Pulmonary artery endothelial cell (primary cell): ENCODE data around the gene NFYC. TPM values are rescaled to one million over a fixed set of nuclear protein-coding genes. Genes with fewer than 3 reads are reported as not detected.

Experiments used
- DNase-seq: peaks from one replicate; pipeline ENCODE4 v3.0.0-alpha.2; 2011; ENCODE audit warnings: low read depth, low spot score
- total RNA-seq: library from RNA; depleted of rRNA; stranded (reverse); fragments of >200 nt; gene quantifications from 2 replicates; pipeline ENCODE4 v1.2.3, GENCODE V29; 2014

Gene NFYC
- 15.0 and 24.0 TPM in 2 replicates for total RNA-seq

DNA sequence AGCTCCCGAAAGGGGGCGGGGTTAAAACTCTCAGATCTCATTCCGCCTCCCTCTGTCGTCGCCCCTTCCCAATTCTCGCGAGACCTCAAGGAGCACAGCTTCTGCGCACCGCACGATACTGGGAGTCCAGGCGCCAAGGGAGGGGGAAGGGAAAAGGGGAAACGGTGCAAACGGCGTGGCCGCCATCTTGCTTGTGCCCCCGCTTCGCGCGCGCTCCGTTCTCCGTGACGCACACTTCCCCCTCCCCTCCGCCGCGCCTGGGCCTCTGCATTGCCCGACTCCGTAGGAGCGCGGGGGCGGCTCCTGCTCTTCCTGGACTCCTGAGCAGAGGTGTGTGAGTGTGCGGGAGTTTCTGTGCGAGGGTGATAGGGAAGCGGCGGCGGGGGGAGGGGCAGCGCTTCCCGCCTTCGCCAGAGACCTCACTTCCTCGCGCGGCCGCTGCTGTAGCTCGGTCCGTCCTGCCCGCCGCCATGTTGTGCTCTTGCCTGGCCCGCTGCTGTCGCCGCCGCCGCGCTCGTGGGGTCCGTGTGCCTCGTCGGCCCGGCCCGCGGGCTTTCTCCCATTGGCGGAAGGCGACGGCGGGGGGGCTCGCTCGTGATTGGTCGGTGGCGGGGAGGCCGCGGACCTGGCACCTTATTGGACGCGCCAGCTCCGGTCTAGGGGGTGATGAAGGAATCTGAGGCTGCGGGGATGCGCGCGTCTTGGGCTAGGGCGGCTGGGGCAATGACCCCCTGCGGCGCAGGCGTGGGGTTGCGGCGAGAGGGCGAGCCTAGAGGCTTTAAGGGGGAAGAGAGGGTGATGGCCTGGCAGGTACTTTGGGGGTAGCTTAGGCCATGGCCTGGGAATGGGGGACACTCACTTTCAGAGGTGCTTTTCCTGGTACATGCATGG lies at the start of gene NFYC:
TSS of gene NFYC (plus strand) at position 167 of the 891 bp plus-strand sequence. CDS start 47,140 bp downstream, outside the sequence.
- DNase-seq = peak; percentile 92

DNA sequence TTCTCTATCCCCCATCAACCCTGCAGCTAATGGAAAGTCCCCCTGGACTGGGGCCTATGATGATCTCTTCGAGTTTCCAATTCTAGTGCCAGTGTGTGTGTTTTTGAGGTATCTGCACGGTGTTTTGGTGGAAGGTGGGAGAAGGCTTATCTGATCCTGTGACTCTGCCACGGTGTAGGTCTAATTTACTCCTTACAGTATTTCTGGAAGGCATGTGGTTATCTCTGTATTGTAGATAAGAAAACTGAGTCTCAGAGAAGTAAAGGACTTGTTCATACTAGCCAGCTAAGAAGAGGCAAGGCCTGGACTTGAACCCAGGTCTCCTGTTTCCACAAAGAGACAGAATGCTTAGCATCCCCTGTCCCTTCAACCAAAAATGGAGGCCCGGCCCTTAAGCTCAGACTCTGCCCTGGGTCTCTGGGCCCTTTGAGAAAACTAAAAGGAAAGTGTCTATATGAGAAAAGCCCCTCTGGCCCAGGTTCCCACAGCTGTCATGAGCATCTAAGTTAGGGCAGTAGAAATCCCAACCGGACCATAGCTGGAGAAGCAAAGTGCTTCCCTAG lies 46.3 kb upstream of the NFYC start:
- DNase-seq = no peak

DNA sequence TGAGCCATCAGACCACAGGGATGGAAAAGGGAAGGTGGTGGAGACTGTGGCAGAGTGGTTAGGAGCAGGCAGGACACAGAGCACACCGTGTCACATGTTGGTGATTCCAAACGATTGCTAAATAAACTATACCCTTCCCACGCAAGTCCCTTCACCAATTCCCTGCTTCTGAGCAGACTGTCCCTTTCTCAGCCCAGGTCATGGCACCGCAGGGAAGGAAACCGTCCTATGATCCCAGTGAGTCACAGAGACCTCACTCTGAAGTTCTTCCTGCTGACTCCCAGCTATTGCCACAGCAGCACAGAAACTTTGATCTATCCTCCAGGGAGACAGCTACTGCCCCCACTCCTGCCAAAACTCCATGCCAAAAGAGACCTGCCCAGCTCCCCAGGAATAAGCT lies 45.2 kb upstream of the NFYC start:
- no peak for DNase-seq

DNA sequence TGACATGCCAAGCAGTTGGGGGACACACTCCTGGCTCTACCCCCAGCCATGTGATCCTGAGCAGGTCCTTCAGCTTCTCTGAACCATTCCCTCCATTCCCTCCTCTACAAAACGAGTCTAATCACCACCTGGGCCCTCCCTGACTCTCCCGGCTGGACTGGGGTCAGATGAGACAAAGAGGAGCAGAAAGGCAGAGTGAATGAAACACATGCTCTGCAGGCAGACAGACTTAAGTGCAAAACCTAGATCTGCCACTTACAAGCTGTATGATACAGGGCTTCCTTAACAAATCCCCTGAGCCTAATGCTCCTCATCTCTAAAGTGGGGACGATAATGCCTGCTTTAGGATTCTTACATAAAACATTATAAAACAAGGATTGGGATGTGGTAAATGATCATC lies 43.3 kb upstream of the NFYC start:
- DNase-seq = no peak

DNA sequence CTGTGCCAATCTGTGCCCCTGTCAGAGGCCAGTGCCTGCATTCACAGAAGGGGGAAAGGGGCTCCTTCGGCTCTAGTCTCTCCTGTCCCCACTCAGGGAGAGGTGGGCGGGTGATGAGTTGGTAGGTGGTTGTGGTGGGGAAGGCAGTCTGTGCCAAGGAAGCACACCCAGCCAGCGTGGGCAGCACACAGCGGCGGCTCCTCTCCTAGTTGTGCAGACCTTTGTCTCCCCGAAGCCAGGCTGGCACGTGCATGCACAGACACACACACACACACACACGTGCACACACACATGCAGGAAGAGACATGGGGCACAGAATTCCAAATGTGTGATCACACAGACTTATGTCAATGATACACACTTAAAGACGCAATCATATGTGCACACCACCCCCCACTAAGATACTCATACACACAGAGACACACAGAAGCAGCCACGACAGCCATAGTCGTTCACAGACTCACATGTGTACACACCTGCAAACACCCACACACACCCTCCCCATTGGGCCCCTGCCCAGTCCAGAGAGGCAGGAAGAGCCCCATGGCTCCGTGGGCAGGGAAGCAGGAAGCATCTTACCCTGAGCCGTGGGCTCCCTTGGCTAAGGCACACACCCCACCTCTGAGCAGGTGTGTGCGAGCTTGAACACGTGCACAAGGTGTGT lies 42.4 kb upstream of the NFYC start:
- no peak for DNase-seq

DNA sequence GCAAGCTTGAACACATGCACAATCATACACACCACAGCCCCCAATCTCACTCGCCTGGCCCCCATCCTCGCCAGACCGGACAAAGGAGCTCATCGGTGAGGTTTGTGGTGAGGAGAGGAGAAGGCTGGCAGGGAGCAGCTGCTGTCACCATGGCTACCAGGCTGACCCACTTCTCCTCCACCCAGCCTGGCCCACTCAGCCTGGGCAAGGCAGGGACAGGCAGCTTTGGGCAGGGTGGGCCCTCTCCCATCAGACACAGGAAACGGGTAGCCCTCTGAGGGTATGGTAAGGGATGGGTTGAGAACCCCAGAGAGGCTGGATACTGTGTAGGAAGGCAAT lies 41.9 kb upstream of the NFYC start:
- DNase-seq = no peak

DNA sequence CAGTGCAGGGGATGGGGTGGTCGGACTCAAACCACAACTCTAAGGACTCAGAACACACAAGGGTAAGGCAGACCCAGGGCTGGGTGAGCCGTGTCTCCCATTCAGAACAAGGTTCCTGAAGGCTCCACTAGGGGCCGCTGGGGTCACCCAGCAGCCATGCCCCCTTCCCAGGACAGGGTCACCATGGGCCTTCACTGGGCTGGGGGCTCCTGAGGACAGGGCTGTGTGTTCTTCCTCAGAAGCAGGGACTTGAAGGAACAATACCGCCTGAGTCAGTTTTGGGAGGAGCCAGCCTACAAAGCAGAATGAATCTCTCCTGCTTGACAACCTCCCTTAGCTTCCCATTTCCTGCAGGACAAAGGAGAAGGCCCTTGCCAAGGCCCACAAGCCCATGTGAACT lies 41.4 kb upstream of the NFYC start:
- DNase-seq = no peak

DNA sequence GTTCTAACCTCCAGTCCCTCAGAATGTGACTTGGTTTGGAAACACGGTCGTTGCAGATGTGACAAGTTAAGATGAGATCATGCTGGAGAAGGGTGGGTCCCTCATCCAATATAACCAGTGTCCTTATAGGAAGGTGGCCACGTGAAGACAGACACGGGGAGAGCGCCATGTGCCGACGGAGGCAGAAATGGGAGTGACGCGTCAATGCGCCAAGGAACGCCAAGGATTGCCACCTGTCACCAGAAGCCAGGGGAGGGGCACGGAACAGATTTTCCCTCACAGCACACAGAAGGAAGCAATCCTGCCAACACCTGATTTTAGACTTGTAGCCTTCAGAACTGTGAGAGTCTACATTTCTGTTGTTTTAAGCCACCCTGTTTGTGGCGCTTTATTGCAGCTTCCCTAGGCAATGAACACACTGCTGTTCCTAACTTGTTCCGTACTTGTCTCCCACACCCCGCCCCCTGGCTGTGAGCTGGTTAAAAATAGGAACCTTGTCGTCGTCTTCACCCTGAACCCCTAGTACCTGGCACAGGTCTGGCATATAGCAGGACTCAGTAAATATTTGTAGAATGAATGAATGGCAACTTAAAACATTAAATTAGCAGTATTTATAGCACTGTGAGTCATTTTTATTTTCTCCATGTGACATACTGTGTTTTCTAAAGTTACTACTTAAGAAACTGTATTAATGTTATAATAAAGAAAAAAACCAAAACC lies 40.2 kb upstream of the NFYC start:
- DNase-seq = no peak

DNA sequence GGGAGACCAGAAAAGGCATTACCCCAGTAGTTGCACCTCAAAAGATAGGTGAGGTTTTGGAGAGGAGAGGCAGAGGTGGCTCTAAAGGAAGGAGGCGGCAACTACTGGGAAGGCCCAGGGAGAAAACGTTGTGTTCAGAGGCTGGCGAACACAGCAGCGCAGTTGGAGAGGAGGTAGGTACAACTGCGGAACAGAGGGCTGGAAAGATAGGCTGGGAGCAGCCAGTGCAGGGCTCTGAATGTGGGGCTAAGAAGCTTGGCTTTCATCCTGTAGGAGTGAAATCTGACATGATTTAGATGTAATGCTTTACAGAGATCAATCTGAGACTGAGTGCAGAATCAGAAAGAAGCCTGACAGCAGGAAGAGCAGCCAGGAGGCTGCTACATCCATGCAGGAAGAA lies 39.0 kb upstream of the NFYC start:
- DNase-seq = no peak

DNA sequence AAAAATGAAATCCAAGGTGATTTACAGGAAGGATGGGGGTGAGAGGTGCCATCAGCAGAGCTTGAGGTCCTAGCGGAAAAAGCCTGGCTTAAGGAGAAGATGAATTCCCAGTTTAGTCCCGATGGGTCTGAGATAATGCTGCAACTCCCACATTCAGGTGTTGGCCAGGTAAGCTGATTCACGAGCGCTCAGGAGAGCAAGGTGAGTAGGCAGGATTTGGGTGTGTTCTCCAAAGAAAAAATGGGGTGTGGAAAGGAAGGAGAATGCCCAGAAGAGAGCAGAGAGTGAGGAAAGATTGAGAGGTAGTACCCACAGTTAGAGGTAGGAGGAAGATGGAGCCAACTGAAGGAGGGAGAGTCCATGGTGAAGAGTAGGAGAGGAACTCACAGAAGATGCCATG lies 38.5 kb upstream of the NFYC start:
- no peak for DNase-seq

DNA sequence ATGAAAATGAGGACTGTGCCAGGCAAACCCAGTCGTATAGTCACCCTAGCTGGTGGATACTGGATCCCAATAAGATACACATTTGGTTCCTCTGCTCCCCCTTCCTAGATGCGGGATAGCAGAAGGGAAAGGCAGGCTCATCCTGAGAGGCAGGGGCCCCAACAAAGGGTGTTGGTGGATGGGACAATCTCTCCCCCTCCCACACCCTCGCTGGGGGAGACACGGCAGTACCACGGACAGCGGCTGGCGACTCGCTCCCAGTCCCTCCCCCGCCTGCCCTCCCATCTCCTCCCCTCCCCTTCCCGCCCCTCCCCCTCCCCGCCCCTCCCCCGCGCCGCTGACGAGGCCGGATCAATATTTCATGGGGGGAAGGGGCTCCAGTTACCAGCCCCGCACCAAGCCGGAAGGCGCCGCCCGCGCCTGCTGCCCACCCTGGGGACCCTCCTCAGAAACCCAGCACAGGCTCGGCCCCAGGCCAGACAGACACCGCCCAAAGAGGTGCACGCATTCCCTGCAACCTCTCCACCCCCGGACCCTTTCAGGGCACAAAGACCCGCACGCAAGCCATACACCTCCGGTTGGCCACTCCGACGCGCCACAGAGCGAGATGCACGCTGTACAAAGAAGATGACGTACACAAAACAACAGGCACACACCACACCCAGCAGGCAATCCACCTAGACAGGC lies 37.5 kb upstream of the NFYC start:
- DNase-seq = no peak

DNA sequence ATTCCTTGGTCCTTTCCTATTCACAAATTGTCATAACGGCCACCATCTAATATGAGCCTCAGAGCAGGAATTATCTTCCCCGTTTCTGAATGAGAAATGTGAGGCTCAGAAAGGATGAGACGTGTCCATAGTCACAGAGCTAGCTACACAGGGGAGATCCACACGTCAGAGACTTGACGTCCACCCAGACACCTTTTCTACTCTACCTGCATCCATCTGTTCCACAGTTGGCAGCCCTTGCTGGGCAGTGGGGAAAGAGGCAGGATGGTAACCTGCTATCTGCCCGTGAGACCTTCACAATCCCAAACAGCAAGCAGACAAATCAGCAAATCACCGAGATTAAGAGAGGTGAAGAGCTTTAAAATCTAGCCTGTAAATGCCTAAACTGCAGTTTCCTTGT lies 34.5 kb upstream of the NFYC start:
- no peak for DNase-seq

DNA sequence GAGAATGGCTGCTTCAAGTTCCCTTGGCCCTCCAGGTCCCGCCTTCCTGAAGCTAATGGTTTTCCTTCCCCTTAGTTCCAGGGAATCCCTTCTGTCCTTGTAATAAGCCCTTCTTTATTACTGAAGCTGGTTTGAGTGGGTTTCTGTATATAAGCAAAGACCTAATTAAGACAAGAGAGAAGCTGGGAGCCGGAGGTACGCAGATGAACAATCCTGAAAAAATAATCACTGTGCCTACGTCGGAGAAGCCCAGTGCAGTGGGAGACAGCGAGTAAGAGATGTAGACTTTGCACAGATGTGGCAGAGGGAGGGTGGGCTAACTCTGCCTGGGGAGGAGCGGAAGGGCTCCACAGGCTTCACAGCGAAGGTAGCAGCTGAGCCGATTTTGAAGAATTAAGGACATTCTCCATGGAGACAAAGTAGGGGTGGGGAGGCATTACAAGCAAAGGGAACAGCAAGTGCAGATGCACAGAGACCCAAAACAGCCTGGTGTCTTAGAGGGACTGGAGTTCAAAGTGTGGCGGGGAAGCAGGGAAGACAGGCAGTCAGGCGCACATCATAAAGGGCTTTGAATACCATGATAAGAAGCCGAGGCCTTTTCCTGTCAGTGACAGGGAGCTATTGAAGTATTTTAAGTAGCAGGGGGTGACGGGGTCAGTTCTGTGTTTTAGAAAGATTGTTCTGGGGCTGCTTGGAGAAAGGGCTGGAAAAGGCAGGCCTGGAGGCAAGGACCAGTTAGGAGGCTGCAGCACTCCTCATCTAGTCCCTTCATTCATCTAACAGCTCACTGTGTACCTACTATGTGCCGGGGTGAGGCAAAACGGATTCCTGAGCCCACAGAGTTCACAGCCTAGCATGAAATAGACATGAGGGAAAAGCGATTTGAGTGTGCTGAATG lies 32.5 kb upstream of the NFYC start:
- DNase-seq = no peak

DNA sequence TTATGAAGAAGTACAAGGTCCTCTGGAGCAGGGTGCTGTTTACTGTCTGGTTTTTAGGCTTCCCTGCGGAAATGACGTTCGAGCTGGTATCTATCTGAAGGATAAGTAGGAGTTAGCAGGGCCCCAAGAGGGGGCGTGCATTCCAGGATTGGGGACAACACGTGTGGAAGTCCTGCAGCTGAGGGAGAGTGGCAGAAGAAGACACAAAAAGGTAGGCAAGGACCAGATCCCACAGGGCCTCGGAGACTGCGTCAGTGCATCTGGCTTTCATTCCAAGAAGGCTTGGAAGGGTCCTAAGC lies 31.9 kb upstream of the NFYC start:
- DNase-seq = no peak

DNA sequence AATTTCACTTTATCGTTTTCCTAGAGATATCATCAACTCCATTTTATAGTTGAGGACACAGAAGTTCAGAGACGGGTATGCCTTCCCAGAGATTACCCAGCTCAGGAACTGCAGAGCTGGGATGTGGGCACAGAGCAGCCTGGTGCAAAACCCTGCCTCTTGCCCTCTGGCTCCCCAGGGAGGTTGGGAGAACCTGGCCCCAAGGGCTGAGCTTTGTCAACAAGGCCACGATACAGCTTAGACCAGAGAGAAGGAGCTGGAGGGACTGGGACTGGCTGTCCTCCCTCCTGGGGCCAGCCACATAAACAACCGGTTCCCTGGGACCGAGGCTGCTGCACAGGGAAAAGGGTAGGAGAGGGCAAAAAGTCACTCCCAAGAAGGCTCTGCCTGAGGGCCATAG lies 29.8 kb upstream of the NFYC start:
- DNase-seq = no peak

DNA sequence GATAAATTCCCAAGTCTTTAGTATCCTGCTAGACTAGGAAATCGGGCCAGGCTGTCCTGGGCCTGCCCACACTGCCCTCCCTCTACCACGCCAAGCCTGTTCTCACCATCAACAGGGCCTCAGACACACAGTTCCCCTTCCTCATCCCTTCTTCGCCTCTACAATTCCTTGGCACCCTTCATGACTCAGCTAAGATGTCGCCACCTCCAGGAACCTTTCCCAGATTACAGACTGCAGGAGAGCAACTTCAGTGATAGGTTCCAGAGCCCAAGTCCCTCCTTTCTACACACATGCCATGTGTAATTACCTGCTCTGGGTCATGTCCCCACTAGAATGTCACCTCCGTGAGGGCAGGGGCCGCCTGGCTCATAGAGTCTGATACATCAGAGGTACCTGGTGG lies 29.4 kb upstream of the NFYC start:
- no peak for DNase-seq

DNA sequence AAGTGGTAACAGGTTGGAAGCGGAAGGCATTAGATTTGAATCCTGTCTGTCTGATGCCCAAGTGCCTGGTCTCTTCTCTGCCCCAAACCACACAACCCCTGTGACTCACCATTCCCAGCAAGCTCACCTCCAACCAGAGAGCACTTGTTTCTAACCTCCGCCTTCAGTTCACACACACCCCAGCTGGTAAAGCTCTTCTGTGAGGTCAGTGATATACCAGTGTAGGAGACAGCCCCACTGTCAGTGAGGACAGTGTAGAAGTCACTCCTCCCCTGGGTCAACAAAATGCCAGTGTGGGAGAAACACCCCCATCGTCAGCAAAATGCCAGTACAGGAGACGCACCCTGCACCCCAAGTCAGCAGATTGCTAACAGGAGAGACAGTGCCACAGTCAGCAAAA lies 28.6 kb upstream of the NFYC start:
- no peak for DNase-seq

DNA sequence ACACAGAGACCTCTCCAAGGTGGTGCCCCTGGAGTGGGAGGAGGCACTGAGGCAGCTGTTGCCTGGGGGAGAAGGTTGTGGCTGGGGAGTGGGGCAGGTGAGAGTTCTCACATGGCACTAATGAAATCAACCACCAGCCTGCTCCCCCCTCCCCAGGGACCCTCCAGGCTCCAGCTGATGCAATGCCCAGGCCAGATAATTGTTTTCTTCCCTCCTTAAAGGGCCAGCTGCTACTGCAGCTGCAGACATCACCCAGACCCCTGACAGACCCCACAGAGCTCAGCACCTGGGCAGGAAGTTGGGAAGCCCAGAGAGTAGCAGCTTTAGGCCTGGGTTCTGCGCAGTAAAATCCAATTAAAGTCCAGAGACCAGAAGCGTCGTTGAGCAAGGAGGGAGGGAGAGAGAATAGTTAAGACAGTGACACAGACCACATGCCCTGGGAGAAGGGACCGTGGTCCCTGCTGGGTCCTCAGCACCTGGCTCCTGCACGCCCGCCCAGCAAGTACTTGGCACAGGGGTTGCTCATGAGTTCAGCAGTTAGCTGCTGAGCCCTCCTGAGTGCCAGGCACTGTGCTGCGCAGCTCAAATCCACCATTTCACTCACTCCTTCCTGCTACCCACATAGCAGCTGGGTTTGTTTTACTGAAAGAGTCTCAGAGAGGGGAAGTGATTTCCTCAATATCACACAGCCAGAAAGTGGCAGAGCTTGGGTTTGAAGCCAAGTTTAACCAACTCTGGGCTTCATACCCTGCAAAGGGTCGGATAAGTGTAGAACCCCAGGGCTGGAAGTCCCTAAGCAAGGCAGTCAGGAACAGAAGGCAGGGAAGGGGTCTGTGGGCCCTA lies 28.0 kb upstream of the NFYC start:
- DNase-seq = no peak

DNA sequence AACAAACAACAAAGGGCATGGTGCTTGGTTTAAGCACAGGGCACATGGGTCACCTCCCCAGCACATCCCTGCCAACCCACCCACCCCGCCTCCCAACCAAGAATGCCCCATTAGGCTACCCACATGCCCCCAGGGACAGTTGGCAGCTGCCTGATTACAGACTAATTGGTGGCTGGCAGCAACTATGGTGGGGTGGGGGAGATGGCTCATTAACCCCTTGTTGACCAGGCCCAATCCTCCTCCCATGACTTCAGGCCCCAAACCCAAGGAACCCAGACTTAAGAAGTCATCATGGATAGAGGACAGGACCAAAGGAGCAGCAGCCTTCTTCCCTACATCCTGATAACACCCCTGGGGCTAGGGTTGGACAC lies 27.4 kb upstream of the NFYC start:
- DNase-seq = no peak

DNA sequence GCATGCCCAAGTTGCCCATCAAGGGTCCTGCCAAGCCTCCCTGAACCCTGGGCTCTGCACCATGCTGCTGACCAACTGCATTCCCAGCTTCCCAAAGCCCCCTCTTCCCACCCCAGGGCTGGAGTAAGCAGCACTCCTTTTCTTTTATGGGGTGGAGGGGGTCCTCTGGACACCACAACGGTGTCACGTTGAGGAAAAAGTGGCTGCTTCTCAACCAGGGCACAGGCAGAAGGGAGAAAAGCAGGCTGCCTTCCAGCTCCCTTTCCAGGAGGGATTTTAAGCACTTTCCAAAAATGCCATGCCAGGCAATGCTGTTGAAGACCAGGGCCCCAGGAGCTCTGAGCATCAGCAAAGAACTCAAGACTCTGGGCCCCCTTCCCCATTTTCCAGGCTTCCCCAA lies 26.7 kb upstream of the NFYC start:
- DNase-seq = no peak
